Frontal cortex (tissue), 4 donors: Measurements from ENCODE around the gene PTGER1. TPM values are rescaled to one million over a fixed set of nuclear protein-coding genes. Genes with fewer than 3 reads are reported as not detected.

ENCODE experiments used
- DNase-seq, 2 donors: peaks; one replicate each; pipeline ENCODE4 v3.0.0; 2012; ENCODE audit warnings: low spot score in 2 of 2
- FAIRE-seq: peaks from 2 replicates; lab custom pipeline; 2012; peaks lifted over from hg19 to GRCh38; lab: Jason Lieb, UNC
- total RNA-seq: library from RNA; depleted of rRNA; stranded (reverse); fragments of >200 nt; gene quantifications from one replicate; pipeline ENCODE4 v1.2.3, GENCODE V29; 2014
- donor health status: control.
- donor health status: control.
- donor health status: control.

PTGER1 gene
- total RNA-seq, 1 donor from 2014 or later, result not detected

GRCh38 chr19:14450168-14450874 is 24.8 kb downstream of the PTGER1 start:
- FAIRE-seq (no peak), DNase-seq (no peak)

- FAIRE-seq, result no peak
Measured at GRCh38 chr19:14449321-14449720, 25.8 kb downstream of the PTGER1 start.

GRCh38 chr19:14446336-14447036 is 28.7 kb downstream of the PTGER1 start:
- FAIRE-seq, result no peak
- no peak for DNase-seq

More at GRCh38 chr19:14449321-14449720, 25.8 kb downstream of the PTGER1 start:
- no peak for DNase-seq

- FAIRE-seq, result no peak
Measured at GRCh38 chr19:14443632-14444216, 31.4 kb downstream of the PTGER1 start.

GRCh38 chr19:14442891-14443631 is 32.1 kb downstream of the PTGER1 start:
- FAIRE-seq (no peak), DNase-seq (no peak)

More at GRCh38 chr19:14443632-14444216, 31.4 kb downstream of the PTGER1 start:
- DNase-seq, result no peak

- FAIRE-seq, result no peak
- no peak for DNase-seq
Measured at GRCh38 chr19:14441041-14441938, 33.9 kb downstream of the PTGER1 start.

- peak in 1 of 2 donors; percentile 41 for DNase-seq
- no peak for FAIRE-seq
Measured at GRCh38 chr19:14440049-14440448, 35.1 kb downstream of the PTGER1 start.

GRCh38 chr19:14439014-14439413 is 36.1 kb downstream of the PTGER1 start:
- FAIRE-seq (no peak), DNase-seq (no peak)

GRCh38 chr19:14437578-14438140 is 37.5 kb downstream of the PTGER1 start:
- no peak for DNase-seq
- FAIRE-seq, result no peak

- no peak for DNase-seq
- FAIRE-seq, result no peak
Measured at GRCh38 chr19:14435320-14436050, 39.7 kb downstream of the PTGER1 start.

GRCh38 chr19:14434543-14435319 is 40.4 kb downstream of the PTGER1 start:
- no peak for FAIRE-seq
- peak in 1 of 2 donors; percentile 50 for DNase-seq

GRCh38 chr19:14433554-14434501 is 41.3 kb downstream of the PTGER1 start:
- DNase-seq (peak in 1 of 2 donors; percentile 49), FAIRE-seq (no peak)

- DNase-seq, result peak; percentile 83 to 90
- FAIRE-seq, result no peak
Measured at GRCh38 chr19:14432791-14433553, 42.2 kb downstream of the PTGER1 start, which contains the start of gene PKN1. TSS of gene PKN1 (plus strand) at chr19:14433306. CDS start at chr19:14433522, 216 bp downstream.

GRCh38 chr19:14430712-14431111 is 44.4 kb downstream of the PTGER1 start:
- FAIRE-seq, result no peak
- DNase-seq, result no peak

- FAIRE-seq (no peak), DNase-seq (no peak)
Measured at GRCh38 chr19:14428882-14429416, 46.2 kb downstream of the PTGER1 start.
